Vagina (tissue), 2 donors: ENCODE data around the gene OPHN1. TPM values are rescaled to one million over a fixed set of nuclear protein-coding genes. Genes with fewer than 3 reads are reported as not detected.

Source experiments
- DNase-seq, 2 donors: peaks; one replicate each; pipeline ENCODE4 v3.0.0-alpha.2; 2017; ENCODE audit errors: extremely low spot score in 2 of 2
- H3K27ac ChIP-seq: fragments of 200-600 bp; sonication (generic); one replicate; pipeline ENCODE4 v1.5.1; 2019
- H3K27me3 ChIP-seq: fragments of 200-600 bp; sonication (generic); one replicate; pipeline ENCODE4 v1.5.1; 2019
- H3K36me3 ChIP-seq, 2 donors: fragments of 200-600 bp; sonication (generic); one replicate each; pipeline ENCODE4 v1.5.1; 2017 to 2019
- H3K4me1 ChIP-seq: fragments of 200-600 bp; sonication (generic); one replicate; pipeline ENCODE4 v1.5.1; 2019
- H3K4me3 ChIP-seq, 2 donors: fragments of 200-600 bp; sonication (generic); 1 replicate in 1 of 2; 2 replicates in 1 of 2; pipeline ENCODE4 v1.5.1; 2016 to 2019
- H3K9me3 ChIP-seq: fragments of 200-600 bp; sonication (generic); one replicate; pipeline ENCODE4 v1.5.1; 2019
- POLR2A ChIP-seq, 2 donors: fragments of 450-650 bp; IDR thresholded peaks; one replicate each; pipeline ENCODE4 v1.6.1; 2017; ENCODE audit warnings: antibody characterized with exemption in 2 of 2, mild to moderate bottlenecking in 2 of 2, moderate library complexity in 2 of 2
- POLR2AphosphoS5 ChIP-seq, 2 donors: sonication (generic); formaldehyde crosslinking; IDR thresholded peaks; one replicate each; pipeline ENCODE4 v1.9.0; 2017; ENCODE audit warnings: antibody characterized with exemption in 2 of 2, mild to moderate bottlenecking in 2 of 2, low read depth in 1 of 2; ENCODE audit not compliant: insufficient read depth in 1 of 2
- intact Hi-C: fragments of 100-400 bp; cut with DNase I; formaldehyde crosslinking; loops from one replicate; pipeline ENCODE4 v1.15.1; 2023
- small RNA-seq: library from RNA; depleted of rRNA; stranded (forward); fragments of <200 nt; gene quantifications from one replicate; pipeline ENCODE3, GENCODE V24; 2016
- total RNA-seq: library from RNA; depleted of rRNA; stranded (reverse); fragments of >200 nt; gene quantifications from one replicate; pipeline ENCODE4 v1.2.3, GENCODE V29; 2016
- TF ChIP-seq, protein P1 (sequence below), 3 experiments: fragments of 450-650 bp in 2 of 3; fragments of 200-600 bp in 1 of 3; sonication (generic) in 1 of 3; IDR thresholded peaks; one replicate each; pipeline ENCODE4 v1.5.1; 2017 to 2019; ENCODE audit warnings: antibody characterized with exemption in 3 of 3, mild to moderate bottlenecking in 2 of 3, moderate library complexity in 2 of 3

Gene OPHN1
- total RNA-seq, 1 donor from 2014 or later: 11.5 TPM

DNA sequence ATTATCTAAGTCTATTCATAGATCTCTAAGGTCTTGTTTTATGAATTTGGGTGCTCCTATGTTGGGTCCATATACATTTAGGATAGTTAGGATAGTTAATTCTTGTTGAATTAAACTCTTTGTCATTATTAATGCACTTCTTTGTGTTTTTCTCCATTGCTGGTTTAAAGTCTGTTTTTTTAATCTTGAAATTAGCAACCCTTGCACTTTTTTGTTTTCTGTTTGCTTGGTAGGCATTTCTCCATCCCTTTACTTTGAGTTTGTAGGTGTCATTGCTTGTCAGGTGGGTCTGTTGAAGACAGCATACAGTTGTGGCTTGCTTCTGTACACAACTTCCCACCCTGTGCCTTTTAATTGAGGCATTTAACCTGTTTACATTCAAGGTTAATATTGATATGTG lies 434.8 kb downstream of the OPHN1 start:
- intact Hi-C loops: no loop called here
- no peak overlapping the region for H3K27ac ChIP-seq
- TF ChIP-seq POLR2AphosphoS5 (IDR thresholded peaks at IDR 0.05; ENCODE audit: insufficient read depth in 1 of 2, low read depth in 1 of 2): no peak
- TF ChIP-seq, protein P1, sequence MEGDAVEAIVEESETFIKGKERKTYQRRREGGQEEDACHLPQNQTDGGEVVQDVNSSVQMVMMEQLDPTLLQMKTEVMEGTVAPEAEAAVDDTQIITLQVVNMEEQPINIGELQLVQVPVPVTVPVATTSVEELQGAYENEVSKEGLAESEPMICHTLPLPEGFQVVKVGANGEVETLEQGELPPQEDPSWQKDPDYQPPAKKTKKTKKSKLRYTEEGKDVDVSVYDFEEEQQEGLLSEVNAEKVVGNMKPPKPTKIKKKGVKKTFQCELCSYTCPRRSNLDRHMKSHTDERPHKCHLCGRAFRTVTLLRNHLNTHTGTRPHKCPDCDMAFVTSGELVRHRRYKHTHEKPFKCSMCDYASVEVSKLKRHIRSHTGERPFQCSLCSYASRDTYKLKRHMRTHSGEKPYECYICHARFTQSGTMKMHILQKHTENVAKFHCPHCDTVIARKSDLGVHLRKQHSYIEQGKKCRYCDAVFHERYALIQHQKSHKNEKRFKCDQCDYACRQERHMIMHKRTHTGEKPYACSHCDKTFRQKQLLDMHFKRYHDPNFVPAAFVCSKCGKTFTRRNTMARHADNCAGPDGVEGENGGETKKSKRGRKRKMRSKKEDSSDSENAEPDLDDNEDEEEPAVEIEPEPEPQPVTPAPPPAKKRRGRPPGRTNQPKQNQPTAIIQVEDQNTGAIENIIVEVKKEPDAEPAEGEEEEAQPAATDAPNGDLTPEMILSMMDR (IDR thresholded peaks at IDR 0.05): no peak
- TF ChIP-seq POLR2A (IDR thresholded peaks at IDR 0.05): no peak
- H3K4me3 ChIP-seq: no peak overlapping the region
- no peaks in the 10 kb centered on the region for H3K36me3 ChIP-seq
- no peaks in the 10 kb centered on the region for H3K4me1 ChIP-seq
- no peaks in the 10 kb centered on the region for H3K9me3 ChIP-seq
- H3K27me3 ChIP-seq: no peaks in the 10 kb centered on the region
- no peak for DNase-seq

Small RNA genes lying within 50 kb of the gene (small RNA-seq; reads per million reads assigned to genes)
- gene RF00019: not detected
- not detected for gene RNU6-1225P

Other genes with a start within 250 kb of the OPHN1 start
- 19.2 TPM for gene YIPF6, start 65.6 kb upstream of the OPHN1 start, total RNA-seq
- 14.0 TPM for gene STARD8, start 214.2 kb upstream of the OPHN1 start, total RNA-seq